ENCODE measurements around the gene GRM5.
"Not testable (repeated sequence)": the region's sequence is repeated elsewhere in the genome, so short reads cannot be mapped to it uniquely, and the experiment has no call there.

- TF ChIP-seq CTCF (IDR thresholded peaks at IDR 0.05; ENCODE audit: low read depth, low read length); EZH2phosphoT487 (IDR thresholded peaks at IDR 0.05; ENCODE audit: low read depth): not testable (repeated sequence)
Observed at GRCh38 chr11:89029671-89030070, 36.1 kb downstream of the GRM5 start.
